HepG2 (cell line): Measurements from ENCODE around the gene ICAM5. TPM values are rescaled to one million over a fixed set of nuclear protein-coding genes. Genes with fewer than 3 reads are reported as not detected.

Experiments used
- ARNT2 ChIP-seq: sonication (generic); formaldehyde crosslinking; IDR thresholded peaks from 2 replicates; pipeline ENCODE4 v1.8.0; 2022; ENCODE audit warnings: mild to moderate bottlenecking, low read depth, missing genetic modification reagents, moderate library complexity
- CBX1 ChIP-seq: IDR thresholded peaks from one replicate; pipeline ENCODE4 v1.6.1; 2016; ENCODE audit warnings: antibody characterized with exemption, low read depth
- HNRNPH1 ChIP-seq: fragments of 200-400 bp; formaldehyde crosslinking; optimal IDR thresholded peaks from 2 replicates; pipeline ENCODE3; 2017; ENCODE audit warnings: mild to moderate bottlenecking, low read depth, low read length
- HNRNPK ChIP-seq: fragments of 200-400 bp; formaldehyde crosslinking; IDR thresholded peaks from 2 replicates; pipeline ENCODE4 v1.6.1; 2018; ENCODE audit warnings: low read length, low read depth, moderate library complexity, mild to moderate bottlenecking; ENCODE audit not compliant: poor library complexity, severe bottlenecking
- IKZF1 ChIP-seq: fragments of 450-650 bp; IDR thresholded peaks from 2 replicates; pipeline ENCODE4 v1.7.1; 2016
- KDM3A ChIP-seq: IDR thresholded peaks from 2 replicates; pipeline ENCODE4 v1.6.1; 2018; ENCODE audit warnings: low read depth, missing compliant biosample characterization
- KMT2B ChIP-seq: IDR thresholded peaks from 2 replicates; pipeline ENCODE4 v1.6.1; 2016; ENCODE audit warnings: missing genetic modification reagents, missing compliant biosample characterization
- MAF1 ChIP-seq: sonication (generic); formaldehyde crosslinking; IDR thresholded peaks from 2 replicates; pipeline ENCODE4 v1.5.0; 2020; ENCODE audit warnings: missing genetic modification reagents, borderline replicate concordance
- MTA3 ChIP-seq: sonication (generic); formaldehyde crosslinking; IDR thresholded peaks from 2 replicates; pipeline ENCODE4 v1.4.0; 2020; ENCODE audit warnings: missing genetic modification reagents
- MZF1 ChIP-seq: sonication (generic); formaldehyde crosslinking; IDR thresholded peaks from 2 replicates; pipeline ENCODE4 v1.8.1; 2023; ENCODE audit warnings: mild to moderate bottlenecking, missing genetic modification reagents, borderline replicate concordance
- NCOA5 ChIP-seq: sonication (generic); formaldehyde crosslinking; IDR thresholded peaks from 2 replicates; pipeline ENCODE4 v1.4.0; 2020; ENCODE audit warnings: missing genetic modification reagents
- PCBP2 ChIP-seq: fragments of 200-400 bp; formaldehyde crosslinking; optimal IDR thresholded peaks from 2 replicates; pipeline ENCODE3; 2018; ENCODE audit warnings: low read length, low read depth; ENCODE audit not compliant: poor library complexity, severe bottlenecking
- PPARG ChIP-seq: conservative IDR thresholded peaks from 2 replicates; pipeline ENCODE4 v1.6.1; 2016; ENCODE audit warnings: missing biosample characterization, missing genetic modification reagents
- PTBP1 ChIP-seq: fragments of 200-400 bp; formaldehyde crosslinking; IDR thresholded peaks from 2 replicates; pipeline ENCODE4 v1.6.1; 2018; ENCODE audit warnings: low read length, low read depth; ENCODE audit not compliant: poor library complexity, severe bottlenecking
- REXO4 ChIP-seq: sonication (generic); formaldehyde crosslinking; IDR thresholded peaks from 2 replicates; pipeline ENCODE4 v1.8.0; 2022; ENCODE audit warnings: missing genetic modification reagents, mild to moderate bottlenecking, borderline replicate concordance
- SPEN ChIP-seq: sonication (generic); formaldehyde crosslinking; IDR thresholded peaks from 2 replicates; pipeline ENCODE4 v1.5.1; 2020; ENCODE audit warnings: low read depth, mild to moderate bottlenecking, missing genetic modification reagents
- TRIM24 ChIP-seq: sonication (generic); formaldehyde crosslinking; IDR thresholded peaks from 2 replicates; pipeline ENCODE4 v1.8.0; 2022; ENCODE audit warnings: mild to moderate bottlenecking, missing genetic modification reagents
- ZFP36L2 ChIP-seq: sonication (generic); formaldehyde crosslinking; IDR thresholded peaks from 2 replicates; pipeline ENCODE4 v1.4.0; 2020; ENCODE audit warnings: missing genetic modification reagents
- ZFYVE20 ChIP-seq: sonication (generic); formaldehyde crosslinking; IDR thresholded peaks from 2 replicates; pipeline ENCODE4 v1.8.0; 2023; ENCODE audit warnings: low read depth, mild to moderate bottlenecking, moderate library complexity, missing genetic modification reagents, borderline replicate concordance
- ZKSCAN1 ChIP-seq: fragments of 150-350 bp; IDR thresholded peaks from 2 replicates; pipeline ENCODE4 v1.6.1; 2014; ENCODE audit warnings: low read length
- ZNF24 ChIP-seq: fragments of 450-650 bp; IDR thresholded peaks from 2 replicates; pipeline ENCODE4 v1.6.1; 2017; ENCODE audit warnings: antibody characterized with exemption, mild to moderate bottlenecking
- ZNF292 ChIP-seq: sonication (generic); formaldehyde crosslinking; IDR thresholded peaks from 2 replicates; pipeline ENCODE4 v1.8.1; 2022; ENCODE audit warnings: mild to moderate bottlenecking, low read depth, missing genetic modification reagents, borderline replicate concordance
- ZNF331 ChIP-seq: sonication (generic); formaldehyde crosslinking; IDR thresholded peaks from 2 replicates; pipeline ENCODE4 v1.4.0; 2020; ENCODE audit warnings: missing genetic modification reagents
- ZNF510 ChIP-seq: sonication (generic); formaldehyde crosslinking; IDR thresholded peaks from 2 replicates; pipeline ENCODE4 v1.4.0; 2020; ENCODE audit warnings: low read depth, mild to moderate bottlenecking, missing genetic modification reagents
- ZNF570 ChIP-seq: sonication (generic); formaldehyde crosslinking; IDR thresholded peaks from 2 replicates; pipeline ENCODE4 v1.4.0; 2020; ENCODE audit warnings: mild to moderate bottlenecking, missing genetic modification reagents, borderline replicate concordance
- ZNF616 ChIP-seq: sonication (generic); formaldehyde crosslinking; IDR thresholded peaks from 2 replicates; pipeline ENCODE4 v1.5.0; 2020; ENCODE audit warnings: low read depth, mild to moderate bottlenecking, missing genetic modification reagents
- ZNF678 ChIP-seq: sonication (generic); formaldehyde crosslinking; IDR thresholded peaks from 2 replicates; pipeline ENCODE4 v1.4.0; 2020; ENCODE audit warnings: mild to moderate bottlenecking, missing genetic modification reagents
- ZNF713 ChIP-seq: sonication (generic); formaldehyde crosslinking; IDR thresholded peaks from 2 replicates; pipeline ENCODE4 v1.4.0; 2020; ENCODE audit warnings: mild to moderate bottlenecking, missing genetic modification reagents
- polyA plus RNA-seq, 8 experiments: library from polyadenylated mRNA; depleted of rRNA in 3 of 8; stranded (reverse) in 7 of 8; unstranded in 1 of 8; fragments of >200 nt; fragmentation: Illumina TruSeq in 4 of 8; extraction: Trizol in 4 of 8; gene quantifications; 2 replicates each; pipeline versions ENCODE4 v1.2.1 to v1.2.3, GENCODE V29; 2011 to 2016; ENCODE audit warnings: low read depth in 4 of 8, missing spikeins in 1 of 8, mixed read lengths in 1 of 8; ENCODE audit not compliant: insufficient read depth in 1 of 8
- total RNA-seq, 5 experiments: library from RNA; depleted of rRNA; stranded (reverse); fragments of >200 nt; fragmentation: Illumina TruSeq; extraction: Trizol; gene quantifications; 2 replicates each; pipeline ENCODE4 v1.2.3, GENCODE V29; 2016; ENCODE audit warnings: low read depth in 1 of 5
- TF ChIP-seq, protein P1 (sequence below): IDR thresholded peaks from 2 replicates; pipeline ENCODE4 v1.6.1; 2016; ENCODE audit warnings: mild to moderate bottlenecking, missing biosample characterization, missing genetic modification reagents
- TF ChIP-seq, protein P2 (sequence below): sonication (generic); formaldehyde crosslinking; IDR thresholded peaks from 2 replicates; pipeline ENCODE4 v1.8.1; 2022; ENCODE audit warnings: mild to moderate bottlenecking, missing genetic modification reagents
- TF ChIP-seq, protein P3 (sequence below): sonication (generic); formaldehyde crosslinking; IDR thresholded peaks from 2 replicates; pipeline ENCODE4 v1.5.0; 2020; ENCODE audit warnings: mild to moderate bottlenecking, missing genetic modification reagents

The ICAM5 gene
- total and polyA plus RNA-seq, 2 of the 13 experiments (the other 11 are each of a cell fraction or from before 2014, with no cell fraction given) = 0.46 to 1.6 TPM

DNA sequence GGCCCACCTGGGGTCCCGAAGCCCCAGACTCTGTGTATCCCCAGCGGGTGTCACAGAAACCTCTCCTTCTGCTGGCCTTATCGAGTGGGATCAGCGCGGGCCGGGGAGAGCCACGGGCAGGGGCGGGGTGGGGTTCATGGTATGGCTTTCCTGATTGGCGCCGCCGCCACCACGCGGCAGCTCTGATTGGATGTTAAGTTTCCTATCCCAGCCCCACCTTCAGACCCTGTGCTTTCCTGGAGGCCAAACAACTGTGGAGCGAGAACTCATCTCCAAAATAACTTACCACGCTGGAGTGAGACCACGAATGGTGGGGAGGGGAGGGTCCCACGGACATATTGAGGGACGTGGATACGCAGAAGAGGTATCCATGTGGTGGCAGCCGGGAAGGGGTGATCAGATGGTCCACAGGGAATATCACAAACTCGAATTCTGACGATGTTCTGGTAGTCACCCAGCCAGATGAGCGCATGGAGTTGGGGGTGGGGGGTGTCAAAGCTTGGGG lies 1.0 kb upstream of the ICAM5 start (continued):
- TF ChIP-seq ZKSCAN1 (no peak), REXO4 (CRISPR knock-in tag) (no peak), ZNF24 (no peak), ZNF331 (CRISPR knock-in tag) (no peak), PTBP1 (no peak), ZFYVE20 (CRISPR knock-in tag) (no peak), ZNF510 (CRISPR knock-in tag) (peak; percentile 62; the same call in 1 of the 2 replicates), ZNF616 (CRISPR knock-in tag) (no peak), ZNF713 (CRISPR knock-in tag) (no peak), MAF1 (CRISPR knock-in tag) (no peak), PCBP2 (no peak), ZNF292 (no peak), HNRNPK (no peak), SPEN (CRISPR knock-in tag) (no peak), ZFP36L2 (CRISPR knock-in tag) (no peak), TRIM24 (no peak), KDM3A (no peak), PPARG (CRISPR knock-in tag) (no peak), KMT2B (no peak; the same call in 1 of the 2 replicates), NCOA5 (CRISPR knock-in tag) (no peak), MTA3 (CRISPR knock-in tag) (no peak), ZNF678 (CRISPR knock-in tag) (no peak), MZF1 (no peak), CBX1 (no peak), HNRNPH1 (no peak), ARNT2 (CRISPR knock-in tag) (no peak), ZNF570 (CRISPR knock-in tag) (no peak), IKZF1 (no peak)
- TF ChIP-seq, protein P1, sequence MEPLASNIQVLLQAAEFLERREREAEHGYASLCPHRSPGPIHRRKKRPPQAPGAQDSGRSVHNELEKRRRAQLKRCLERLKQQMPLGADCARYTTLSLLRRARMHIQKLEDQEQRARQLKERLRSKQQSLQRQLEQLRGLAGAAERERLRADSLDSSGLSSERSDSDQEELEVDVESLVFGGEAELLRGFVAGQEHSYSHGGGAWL (CRISPR knock-in tag) = no peak
- TF ChIP-seq, protein P2, sequence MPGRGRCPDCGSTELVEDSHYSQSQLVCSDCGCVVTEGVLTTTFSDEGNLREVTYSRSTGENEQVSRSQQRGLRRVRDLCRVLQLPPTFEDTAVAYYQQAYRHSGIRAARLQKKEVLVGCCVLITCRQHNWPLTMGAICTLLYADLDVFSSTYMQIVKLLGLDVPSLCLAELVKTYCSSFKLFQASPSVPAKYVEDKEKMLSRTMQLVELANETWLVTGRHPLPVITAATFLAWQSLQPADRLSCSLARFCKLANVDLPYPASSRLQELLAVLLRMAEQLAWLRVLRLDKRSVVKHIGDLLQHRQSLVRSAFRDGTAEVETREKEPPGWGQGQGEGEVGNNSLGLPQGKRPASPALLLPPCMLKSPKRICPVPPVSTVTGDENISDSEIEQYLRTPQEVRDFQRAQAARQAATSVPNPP = no peak
- TF ChIP-seq, protein P3, sequence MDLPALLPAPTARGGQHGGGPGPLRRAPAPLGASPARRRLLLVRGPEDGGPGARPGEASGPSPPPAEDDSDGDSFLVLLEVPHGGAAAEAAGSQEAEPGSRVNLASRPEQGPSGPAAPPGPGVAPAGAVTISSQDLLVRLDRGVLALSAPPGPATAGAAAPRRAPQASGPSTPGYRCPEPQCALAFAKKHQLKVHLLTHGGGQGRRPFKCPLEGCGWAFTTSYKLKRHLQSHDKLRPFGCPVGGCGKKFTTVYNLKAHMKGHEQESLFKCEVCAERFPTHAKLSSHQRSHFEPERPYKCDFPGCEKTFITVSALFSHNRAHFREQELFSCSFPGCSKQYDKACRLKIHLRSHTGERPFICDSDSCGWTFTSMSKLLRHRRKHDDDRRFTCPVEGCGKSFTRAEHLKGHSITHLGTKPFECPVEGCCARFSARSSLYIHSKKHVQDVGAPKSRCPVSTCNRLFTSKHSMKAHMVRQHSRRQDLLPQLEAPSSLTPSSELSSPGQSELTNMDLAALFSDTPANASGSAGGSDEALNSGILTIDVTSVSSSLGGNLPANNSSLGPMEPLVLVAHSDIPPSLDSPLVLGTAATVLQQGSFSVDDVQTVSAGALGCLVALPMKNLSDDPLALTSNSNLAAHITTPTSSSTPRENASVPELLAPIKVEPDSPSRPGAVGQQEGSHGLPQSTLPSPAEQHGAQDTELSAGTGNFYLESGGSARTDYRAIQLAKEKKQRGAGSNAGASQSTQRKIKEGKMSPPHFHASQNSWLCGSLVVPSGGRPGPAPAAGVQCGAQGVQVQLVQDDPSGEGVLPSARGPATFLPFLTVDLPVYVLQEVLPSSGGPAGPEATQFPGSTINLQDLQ (CRISPR knock-in tag) = no peak
